Activated CD8-positive, alpha-beta T cell treated with anti-CD3 and anti-CD28 coated beads for 36 hours (primary cell): ENCODE data around the gene PKD1L1. TPM values are rescaled to one million over a fixed set of nuclear protein-coding genes. Genes with fewer than 3 reads are reported as not detected.

Experiments
- ATAC-seq: fragments of 200-7000 bp; cut with Tn5 transposase; one replicate; pipeline ENCODE4 v1.10.0; 2021; ENCODE audit warnings: mild to moderate bottlenecking, moderate library complexity
- CTCF ChIA-PET: fragments of 350-600 bp; sonication (Branson Sonifier 250); formaldehyde crosslinking; loops from one replicate; lab custom pipeline; 2021; ENCODE audit warnings: antibody characterized with exemption; lab: Charles Lee
- POLR2A ChIA-PET: fragments of 350-600 bp; sonication (Branson Sonifier 250); formaldehyde crosslinking; loops from one replicate; lab custom pipeline; 2021; ENCODE audit warnings: antibody characterized with exemption; lab: Charles Lee
- DNase-seq: peaks from one replicate; pipeline ENCODE4 v3.0.0-alpha.2; 2020
- H3K27ac Mint-ChIP-seq: one replicate; pipeline ENCODE4 v1.8.0; 2021; ENCODE audit warnings: mild to moderate bottlenecking, mixed read lengths
- H3K27me3 Mint-ChIP-seq: one replicate; pipeline ENCODE4 v1.8.0; 2021; ENCODE audit warnings: mixed read lengths
- H3K36me3 Mint-ChIP-seq: one replicate; pipeline ENCODE4 v1.8.0; 2021; ENCODE audit warnings: low read depth, mixed read lengths
- H3K4me1 Mint-ChIP-seq: one replicate; pipeline ENCODE4 v1.8.0; 2021; ENCODE audit warnings: low read depth, mixed read lengths
- H3K4me3 Mint-ChIP-seq: one replicate; pipeline ENCODE4 v1.8.0; 2021; ENCODE audit warnings: mild to moderate bottlenecking, moderate library complexity, mixed read lengths
- H3K9me3 Mint-ChIP-seq: one replicate; pipeline ENCODE4 v1.8.0; 2021; ENCODE audit warnings: mixed read lengths
- intact Hi-C: fragments of 100-400 bp; cut with micrococcal nuclease; formaldehyde crosslinking; loops from one replicate; pipeline ENCODE4 v1.10.0; 2022
- total RNA-seq, 2 experiments: library from RNA; stranded (reverse); gene quantifications; one replicate each; pipeline ENCODE4 v1.2.3, GENCODE V29; 2021
- TF ChIP-seq, protein P1 (sequence below): fragments of 200-600 bp; IDR thresholded peaks from one replicate; pipeline ENCODE4 v1.8.0; 2022; ENCODE audit warnings: antibody characterized with exemption, mild to moderate bottlenecking

PKD1L1 gene
- total RNA-seq, 2 experiments from 2014 or later, result 0.09 to 0.20 TPM

GRCh38 chr7:47867286-47867685, 81.0 kb downstream of the PKD1L1 start:
- ChIA-PET CTCF (no interaction called here), POLR2A (no interaction called here)
- Mint-ChIP-seq H3K27ac (no peak overlapping the region), H3K4me1 (peaks cover 23% of the 10 kb centered on the region), H3K4me3 (no peak overlapping the region), H3K27me3 (no peaks in the 10 kb centered on the region), H3K9me3 (no peaks in the 10 kb centered on the region), H3K36me3 (no peaks in the 10 kb centered on the region)
- ATAC-seq, result no peak
- no peak for DNase-seq
- TF ChIP-seq, protein P1, sequence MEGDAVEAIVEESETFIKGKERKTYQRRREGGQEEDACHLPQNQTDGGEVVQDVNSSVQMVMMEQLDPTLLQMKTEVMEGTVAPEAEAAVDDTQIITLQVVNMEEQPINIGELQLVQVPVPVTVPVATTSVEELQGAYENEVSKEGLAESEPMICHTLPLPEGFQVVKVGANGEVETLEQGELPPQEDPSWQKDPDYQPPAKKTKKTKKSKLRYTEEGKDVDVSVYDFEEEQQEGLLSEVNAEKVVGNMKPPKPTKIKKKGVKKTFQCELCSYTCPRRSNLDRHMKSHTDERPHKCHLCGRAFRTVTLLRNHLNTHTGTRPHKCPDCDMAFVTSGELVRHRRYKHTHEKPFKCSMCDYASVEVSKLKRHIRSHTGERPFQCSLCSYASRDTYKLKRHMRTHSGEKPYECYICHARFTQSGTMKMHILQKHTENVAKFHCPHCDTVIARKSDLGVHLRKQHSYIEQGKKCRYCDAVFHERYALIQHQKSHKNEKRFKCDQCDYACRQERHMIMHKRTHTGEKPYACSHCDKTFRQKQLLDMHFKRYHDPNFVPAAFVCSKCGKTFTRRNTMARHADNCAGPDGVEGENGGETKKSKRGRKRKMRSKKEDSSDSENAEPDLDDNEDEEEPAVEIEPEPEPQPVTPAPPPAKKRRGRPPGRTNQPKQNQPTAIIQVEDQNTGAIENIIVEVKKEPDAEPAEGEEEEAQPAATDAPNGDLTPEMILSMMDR, result no peak
- intact Hi-C loops, result no loop called here

DNA sequence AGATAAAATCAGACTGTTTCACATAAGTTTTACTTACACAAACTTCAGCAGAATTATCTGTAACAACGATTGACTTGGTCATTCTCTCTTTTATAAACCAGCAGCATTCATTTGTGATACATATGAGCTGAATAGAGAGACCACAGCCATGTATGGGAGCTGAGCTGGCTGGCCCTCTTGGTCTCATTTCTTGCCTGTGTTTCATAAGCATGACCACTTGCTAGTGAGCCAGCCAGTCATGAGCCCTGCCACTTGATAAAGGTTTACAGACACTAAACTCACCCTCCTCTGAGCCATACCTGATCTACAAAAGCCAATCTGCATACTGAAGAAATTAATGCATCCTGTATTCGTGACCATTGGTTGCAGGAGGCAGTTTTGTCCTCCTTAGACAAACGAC, 82.1 kb downstream of the PKD1L1 start:
- ChIA-PET CTCF (no interaction called here), POLR2A (no interaction called here)
- ATAC-seq (no peak), DNase-seq (no peak)
- Mint-ChIP-seq H3K27me3 (no peaks in the 10 kb centered on the region), H3K27ac (no peak overlapping the region), H3K4me3 (no peak overlapping the region), H3K4me1 (peaks cover 12% of the 10 kb centered on the region), H3K9me3 (no peaks in the 10 kb centered on the region), H3K36me3 (no peaks in the 10 kb centered on the region)
- intact Hi-C loops, result no loop called here
- TF ChIP-seq, protein P1, result no peak

GRCh38 chr7:47852330-47853245, 95.7 kb downstream of the PKD1L1 start:
- POLR2A ChIA-PET, result interaction anchor here (0.7 kb wide), 1 partner anchor 16 kb away, joined by 3 read pairs; no protein-coding TSS in a partner anchor

DNA sequence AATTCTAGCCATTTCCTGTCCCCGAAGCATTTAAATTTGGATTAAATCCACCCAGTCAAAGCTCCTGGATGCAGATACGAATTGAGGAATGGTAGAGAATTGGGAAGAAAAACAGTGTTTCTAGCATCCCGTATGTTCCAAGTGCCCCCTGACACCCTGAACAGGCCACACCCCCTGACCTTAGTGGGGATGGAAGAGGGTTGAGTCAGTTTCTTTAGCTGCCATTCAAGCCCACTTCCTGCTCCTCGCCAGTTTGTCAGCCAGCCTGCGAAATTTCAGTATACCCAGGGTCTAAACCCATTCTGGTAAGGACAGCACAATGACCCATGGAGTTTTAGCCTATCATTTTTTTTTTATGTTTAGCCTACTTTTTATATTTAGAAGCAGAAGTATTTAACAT, 101.1 kb downstream of the PKD1L1 start:
- TF ChIP-seq, protein P1, result no peak
- ATAC-seq (no peak), DNase-seq (no peak)
- intact Hi-C loops, result no loop called here
- CTCF ChIA-PET, result no interaction called here
- no peaks in the 10 kb centered on the region for H3K9me3 Mint-ChIP-seq
- H3K36me3 Mint-ChIP-seq, result no peaks in the 10 kb centered on the region
- H3K4me1 Mint-ChIP-seq, result no peaks in the 10 kb centered on the region
- no peaks in the 10 kb centered on the region for H3K27me3 Mint-ChIP-seq
- POLR2A ChIA-PET, result no interaction called here
- H3K27ac Mint-ChIP-seq, result no peak overlapping the region
- no peak overlapping the region for H3K4me3 Mint-ChIP-seq

More at GRCh38 chr7:47852330-47853245, 95.7 kb downstream of the PKD1L1 start:
- no peaks in the 10 kb centered on the region for H3K4me1 Mint-ChIP-seq
- intact Hi-C loops, result no loop called here
- H3K27me3 Mint-ChIP-seq, result no peaks in the 10 kb centered on the region
- H3K27ac Mint-ChIP-seq, result no peak overlapping the region
- TF ChIP-seq, protein P1, result no peak
- H3K4me3 Mint-ChIP-seq, result no peak overlapping the region
- no peaks in the 10 kb centered on the region for H3K36me3 Mint-ChIP-seq
- H3K9me3 Mint-ChIP-seq, result no peaks in the 10 kb centered on the region
- peak; percentile 39 for DNase-seq
- CTCF ChIA-PET, result interaction anchor here (1.4 kb wide), 1 partner anchor 92 kb away, joined by 5 read pairs; no protein-coding TSS in a partner anchor
- ATAC-seq, result peak; percentile 53
